ENCODE data around the gene ERMP1.

DNA sequence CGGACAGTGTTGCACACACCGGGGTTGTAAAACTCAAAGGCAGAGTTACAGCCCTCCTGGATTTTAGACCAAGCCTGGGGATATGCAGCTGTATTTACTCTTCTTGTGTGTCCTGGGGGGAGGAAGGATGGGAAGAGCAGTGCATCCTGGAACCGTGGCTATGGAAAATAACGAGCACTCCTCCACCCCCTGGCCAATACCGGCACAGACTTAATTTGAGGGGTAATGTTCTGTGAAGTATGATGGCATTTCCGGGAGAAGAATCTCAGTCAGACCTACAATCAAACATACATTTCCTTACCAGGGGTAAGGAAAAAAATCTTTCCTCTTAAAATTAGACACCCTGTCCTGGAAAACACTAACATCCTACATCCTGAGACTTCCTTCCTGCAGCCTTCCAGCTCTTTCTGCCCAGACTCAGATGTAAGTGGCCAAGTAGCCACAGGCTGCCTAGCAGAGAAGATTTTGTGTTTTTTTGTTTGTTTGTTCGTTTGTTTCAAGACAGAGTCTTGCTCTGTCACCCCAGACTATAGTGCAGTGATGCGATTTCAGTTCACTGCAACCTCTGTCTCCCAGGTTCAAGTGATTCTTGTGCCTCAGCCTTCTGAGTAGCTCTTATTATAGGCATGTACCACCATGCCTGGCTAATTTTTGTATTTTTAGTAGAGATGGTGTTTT, 11.0 kb upstream of the ERMP1 start:
- TF ChIP-seq, protein P1, sequence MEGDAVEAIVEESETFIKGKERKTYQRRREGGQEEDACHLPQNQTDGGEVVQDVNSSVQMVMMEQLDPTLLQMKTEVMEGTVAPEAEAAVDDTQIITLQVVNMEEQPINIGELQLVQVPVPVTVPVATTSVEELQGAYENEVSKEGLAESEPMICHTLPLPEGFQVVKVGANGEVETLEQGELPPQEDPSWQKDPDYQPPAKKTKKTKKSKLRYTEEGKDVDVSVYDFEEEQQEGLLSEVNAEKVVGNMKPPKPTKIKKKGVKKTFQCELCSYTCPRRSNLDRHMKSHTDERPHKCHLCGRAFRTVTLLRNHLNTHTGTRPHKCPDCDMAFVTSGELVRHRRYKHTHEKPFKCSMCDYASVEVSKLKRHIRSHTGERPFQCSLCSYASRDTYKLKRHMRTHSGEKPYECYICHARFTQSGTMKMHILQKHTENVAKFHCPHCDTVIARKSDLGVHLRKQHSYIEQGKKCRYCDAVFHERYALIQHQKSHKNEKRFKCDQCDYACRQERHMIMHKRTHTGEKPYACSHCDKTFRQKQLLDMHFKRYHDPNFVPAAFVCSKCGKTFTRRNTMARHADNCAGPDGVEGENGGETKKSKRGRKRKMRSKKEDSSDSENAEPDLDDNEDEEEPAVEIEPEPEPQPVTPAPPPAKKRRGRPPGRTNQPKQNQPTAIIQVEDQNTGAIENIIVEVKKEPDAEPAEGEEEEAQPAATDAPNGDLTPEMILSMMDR (conservative IDR thresholded peaks at IDR 0.05; ENCODE audit: low read depth, low read length), result no peak
- no peak for TF ChIP-seq EZH2 (IDR thresholded peaks at IDR 0.05; ENCODE audit: low read length, unreplicated experiment)
- no peak for TF ChIP-seq EZH2phosphoT487 (IDR thresholded peaks at IDR 0.05; ENCODE audit: borderline replicate concordance, low read length)

Data from PC-3 (cell line).